Gastrocnemius medialis (tissue), 4 donors: ENCODE data around the gene HCRT. TPM values are rescaled to one million over a fixed set of nuclear protein-coding genes. Genes with fewer than 3 reads are reported as not detected.
A peak's percentile ranks its signal among the peaks of the same experiment; 100 is the strongest.

Experiments used
- ATAC-seq, 2 donors: fragments of 150-250 bp; one replicate each; pipeline ENCODE4 v1.9.1; 2016
- DNase-seq, 2 donors: peaks; one replicate each; pipeline ENCODE4 v3.0.0-alpha.2; 2019
- H3K27ac ChIP-seq, 4 donors: fragments of 200-600 bp; sonication (generic); 1 replicate in 1 of 4; 2 replicates in 3 of 4; pipeline ENCODE4 v1.5.1; 2016 to 2018; ENCODE audit warnings: mild to moderate bottlenecking in 2 of 4, moderate library complexity in 1 of 4
- H3K27me3 ChIP-seq, 3 donors: fragments of 200-600 bp; sonication (generic) in 2 of 3; 1 replicate in 1 of 3; 2 replicates in 2 of 3; pipeline versions ENCODE4 v1.5.1 to v1.6.0; 2016 to 2019; ENCODE audit warnings: mild to moderate bottlenecking in 1 of 3, moderate library complexity in 1 of 3
- H3K36me3 ChIP-seq, 2 donors: fragments of 200-600 bp; sonication (generic) in 1 of 2; one replicate each; pipeline ENCODE4 v1.5.1; 2017 to 2018
- H3K4me1 ChIP-seq, 2 donors: fragments of 200-600 bp; sonication (generic) in 1 of 2; one replicate each; pipeline ENCODE4 v1.5.1; 2016 to 2017; ENCODE audit warnings: mild to moderate bottlenecking in 2 of 2
- H3K4me3 ChIP-seq, 4 donors: fragments of 200-600 bp; sonication (generic) in 3 of 4; 1 replicate in 1 of 4; 2 replicates in 3 of 4; pipeline ENCODE4 v1.5.1; 2016 to 2019; ENCODE audit warnings: mild to moderate bottlenecking in 2 of 4
- H3K9me3 ChIP-seq, 3 donors: fragments of 200-600 bp; sonication (generic) in 2 of 3; 1 replicate in 1 of 3; 2 replicates in 2 of 3; pipeline ENCODE4 v1.5.1; 2016 to 2019
- POLR2A ChIP-seq, 2 donors: fragments of 450-650 bp; IDR thresholded peaks; one replicate each; pipeline ENCODE4 v1.6.1; 2017; ENCODE audit warnings: antibody characterized with exemption in 2 of 2, mild to moderate bottlenecking in 2 of 2, moderate library complexity in 2 of 2
- in situ Hi-C, 4 donors: fragments of 200-750 bp; cut with MboI; loops; one replicate each; pipeline versions ENCODE4 v1.15.0 to v1.8.0; 2017; ENCODE audit warnings: low sequenced_read_pairs in 4 of 4
- intact Hi-C: fragments of 100-400 bp; cut with DNase I; formaldehyde crosslinking; loops from one replicate; pipeline ENCODE4 v1.15.1; 2023; ENCODE audit warnings: low total_unique reads
- total RNA-seq, 4 donors: library from RNA; depleted of rRNA; stranded (reverse); fragments of >200 nt; gene quantifications; one replicate each; pipeline versions ENCODE4 v1.1.0 to v1.2.3, GENCODE V29; 2016
- TF ChIP-seq, protein P1 (sequence below), 5 experiments: fragments of 450-650 bp in 3 of 5; fragments of 200-600 bp in 2 of 5; sonication (generic) in 2 of 5; IDR thresholded peaks in 4 of 5; conservative IDR thresholded peaks in 1 of 5; 1 replicate in 4 of 5; 2 replicates in 1 of 5; pipeline ENCODE4 v1.5.1; 2016 to 2019; ENCODE audit warnings: antibody characterized with exemption in 5 of 5, mild to moderate bottlenecking in 3 of 5, moderate library complexity in 3 of 5

HCRT gene
- total RNA-seq, 4 donors from 2014 or later: not detected

- H3K27me3 ChIP-seq: no peaks in the 10 kb centered on the region
- DNase-seq: no peak
- no peaks in the 10 kb centered on the region for H3K9me3 ChIP-seq
- in situ Hi-C loops (no loop called here), intact Hi-C loops (no loop called here)
- no peak for ATAC-seq
- H3K27ac ChIP-seq: no peak overlapping the region
- TF ChIP-seq, protein P1, sequence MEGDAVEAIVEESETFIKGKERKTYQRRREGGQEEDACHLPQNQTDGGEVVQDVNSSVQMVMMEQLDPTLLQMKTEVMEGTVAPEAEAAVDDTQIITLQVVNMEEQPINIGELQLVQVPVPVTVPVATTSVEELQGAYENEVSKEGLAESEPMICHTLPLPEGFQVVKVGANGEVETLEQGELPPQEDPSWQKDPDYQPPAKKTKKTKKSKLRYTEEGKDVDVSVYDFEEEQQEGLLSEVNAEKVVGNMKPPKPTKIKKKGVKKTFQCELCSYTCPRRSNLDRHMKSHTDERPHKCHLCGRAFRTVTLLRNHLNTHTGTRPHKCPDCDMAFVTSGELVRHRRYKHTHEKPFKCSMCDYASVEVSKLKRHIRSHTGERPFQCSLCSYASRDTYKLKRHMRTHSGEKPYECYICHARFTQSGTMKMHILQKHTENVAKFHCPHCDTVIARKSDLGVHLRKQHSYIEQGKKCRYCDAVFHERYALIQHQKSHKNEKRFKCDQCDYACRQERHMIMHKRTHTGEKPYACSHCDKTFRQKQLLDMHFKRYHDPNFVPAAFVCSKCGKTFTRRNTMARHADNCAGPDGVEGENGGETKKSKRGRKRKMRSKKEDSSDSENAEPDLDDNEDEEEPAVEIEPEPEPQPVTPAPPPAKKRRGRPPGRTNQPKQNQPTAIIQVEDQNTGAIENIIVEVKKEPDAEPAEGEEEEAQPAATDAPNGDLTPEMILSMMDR (IDR thresholded peaks at IDR 0.05 in 4 of 5, conservative IDR thresholded peaks at IDR 0.05 in 1 of 5): no peak
- no peak for TF ChIP-seq POLR2A (IDR thresholded peaks at IDR 0.05)
- H3K36me3 ChIP-seq: peaks cover 0 to 43% of the 10 kb centered on the region in 2 donors
- H3K4me3 ChIP-seq: no peak overlapping the region
- H3K4me1 ChIP-seq: peaks cover 0 to 4% of the 10 kb centered on the region in 2 donors
These were observed 15.6 kb upstream of the HCRT start for GRCh38 chr17:42200706-42201457.

DNA sequence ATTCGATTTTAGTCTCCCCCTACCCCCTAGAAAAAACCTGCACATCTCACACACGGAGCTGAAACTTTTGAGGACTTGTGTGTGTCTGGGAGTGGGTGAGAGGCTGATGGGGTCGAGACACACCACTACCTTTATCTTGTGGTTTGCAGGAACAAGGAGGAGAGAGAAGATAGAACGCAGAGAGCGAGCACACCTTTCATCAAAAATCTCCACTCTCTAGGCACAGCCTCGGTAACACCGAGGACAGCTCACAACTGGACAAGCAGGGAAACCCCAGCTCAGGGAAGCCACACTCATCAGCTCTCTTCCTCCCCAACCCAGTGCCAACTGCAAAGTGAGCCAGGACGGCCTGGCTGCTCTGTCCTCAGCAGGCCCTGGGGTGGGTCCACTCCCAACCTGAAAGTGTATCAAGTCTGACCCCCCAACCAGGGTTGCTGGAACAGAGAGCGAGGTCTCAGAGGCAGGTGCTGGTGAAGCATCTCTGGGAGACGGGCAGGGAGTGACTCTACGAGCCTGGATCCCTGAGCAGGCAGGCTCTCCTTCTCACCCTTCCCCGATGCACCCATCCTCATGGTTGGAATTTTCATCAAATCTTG lies 14.3 kb upstream of the HCRT start:
- TF ChIP-seq POLR2A (IDR thresholded peaks at IDR 0.05): no peak
- TF ChIP-seq, protein P1 (IDR thresholded peaks at IDR 0.05 in 4 of 5, conservative IDR thresholded peaks at IDR 0.05 in 1 of 5): no peak
- ATAC-seq (no peak), DNase-seq (no peak)
- no peak overlapping the region for H3K4me3 ChIP-seq
- intact Hi-C loops: no loop called here
- no peak overlapping the region for H3K27ac ChIP-seq
- no peaks in the 10 kb centered on the region for H3K27me3 ChIP-seq
- in situ Hi-C loops: no loop called here
- no peaks in the 10 kb centered on the region for H3K9me3 ChIP-seq
- H3K36me3 ChIP-seq: peaks cover 0 to 32% of the 10 kb centered on the region in 2 donors
- H3K4me1 ChIP-seq: peaks cover 4 to 8% of the 10 kb centered on the region in 2 donors

DNA sequence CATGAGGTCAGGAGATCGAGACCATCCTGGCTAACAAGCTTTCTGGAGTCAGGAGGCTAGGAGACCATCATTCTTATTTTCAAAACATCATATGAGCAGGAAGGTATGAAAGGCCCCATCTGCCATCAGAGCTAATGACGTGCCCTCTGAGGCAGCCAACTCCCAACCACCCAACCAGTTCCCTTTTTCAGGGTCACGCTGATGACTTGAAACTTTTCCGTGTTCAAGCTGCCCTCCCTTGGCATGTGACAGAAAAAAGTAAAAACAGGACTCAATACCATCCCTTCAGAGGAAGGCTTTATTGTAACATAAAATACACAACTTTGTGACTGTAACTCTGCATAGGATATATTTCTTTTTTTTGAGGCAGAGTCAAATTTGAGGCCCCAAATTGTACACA lies 13.6 kb upstream of the HCRT start:
- ATAC-seq (no peak), DNase-seq (no peak)
- Histone ChIP-seq H3K9me3 (no peaks in the 10 kb centered on the region), H3K27ac (peak overlapping the region in 1 of 4 donors; percentile 27), H3K36me3 (peaks cover 0 to 26% of the 10 kb centered on the region in 2 donors), H3K4me3 (no peak overlapping the region), H3K4me1 (peaks cover 7 to 9% of the 10 kb centered on the region in 2 donors), H3K27me3 (no peaks in the 10 kb centered on the region)
- TF ChIP-seq POLR2A (IDR thresholded peaks at IDR 0.05): no peak
- TF ChIP-seq, protein P1 (IDR thresholded peaks at IDR 0.05 in 4 of 5, conservative IDR thresholded peaks at IDR 0.05 in 1 of 5): no peak
- in situ Hi-C loops: no loop called here
- intact Hi-C loops: no loop called here

- in situ Hi-C loops: no loop called here
- ATAC-seq: no peak
- Histone ChIP-seq H3K9me3 (no peaks in the 10 kb centered on the region), H3K27ac (no peak overlapping the region), H3K4me3 (no peak overlapping the region), H3K4me1 (peaks cover 16 to 17% of the 10 kb centered on the region in 2 donors), H3K27me3 (no peaks in the 10 kb centered on the region), H3K36me3 (peaks cover 0 to 17% of the 10 kb centered on the region in 2 donors)
- TF ChIP-seq, protein P1 (IDR thresholded peaks at IDR 0.05 in 4 of 5, conservative IDR thresholded peaks at IDR 0.05 in 1 of 5): no peak
- no peak for TF ChIP-seq POLR2A (IDR thresholded peaks at IDR 0.05)
- intact Hi-C loops: no loop called here
- no peak for DNase-seq
These were observed 12.4 kb upstream of the HCRT start for GRCh38 chr17:42197564-42198156.
